Tibial nerve (tissue), 4 donors: ENCODE results near the gene RCE1.

Source experiments
- CTCF ChIP-seq, 5 experiments: fragments of 200-600 bp in 3 of 5; fragments of 450-650 bp in 2 of 5; sonication (generic) in 3 of 5; IDR thresholded peaks; one replicate each; pipeline ENCODE4 v1.5.1; 2016 to 2019; ENCODE audit warnings: antibody characterized with exemption in 5 of 5, mild to moderate bottlenecking in 3 of 5, moderate library complexity in 2 of 5
- EP300 ChIP-seq, 2 donors: sonication (generic); formaldehyde crosslinking; IDR thresholded peaks; one replicate each; pipeline ENCODE4 v1.6.1; 2017; ENCODE audit warnings: antibody characterized with exemption in 2 of 2, mild to moderate bottlenecking in 1 of 2

GRCh38 chr11:66858939-66859685 lies 15.9 kb downstream of the RCE1 start:
- TF ChIP-seq CTCF (IDR thresholded peaks at IDR 0.05) (no peak), EP300 (IDR thresholded peaks at IDR 0.05) (no peak)
